CD4-positive, alpha-beta T cell (primary cell): ENCODE results near the gene SAP30L. TPM values are rescaled to one million over a fixed set of nuclear protein-coding genes. Genes with fewer than 3 reads are reported as not detected.

Experiments
- ATAC-seq: fragments of 200-7000 bp; cut with Tn5 transposase; one replicate; pipeline ENCODE4 v1.10.0; 2022; ENCODE audit warnings: mild to moderate bottlenecking; ENCODE audit not compliant: poor library complexity
- CTCF ChIA-PET: fragments of 350-600 bp; sonication (Branson Sonifier 250); formaldehyde crosslinking; loops from one replicate; lab custom pipeline; 2021; ENCODE audit warnings: antibody characterized with exemption, inconsistent platforms; lab: Charles Lee
- POLR2A ChIA-PET: fragments of 350-600 bp; sonication (Branson Sonifier 250); formaldehyde crosslinking; loops from one replicate; lab custom pipeline; 2021; ENCODE audit warnings: antibody characterized with exemption, inconsistent platforms; lab: Charles Lee
- DNase-seq, 14 experiments: peaks; one replicate each; pipeline ENCODE4 v3.0.0-alpha.2; 2013 to 2020; ENCODE audit warnings: mixed read lengths in 2 of 14
- H3K27ac ChIP-seq, 2 donors: one replicate each; pipeline versions ENCODE4 v1.5.1 to v1.7.0; 2013; ENCODE audit warnings: low read length in 2 of 2, low read depth in 1 of 2, mild to moderate bottlenecking in 1 of 2
- H3K27me3 ChIP-seq, 2 experiments: 1 replicate in 1 of 2; 2 replicates in 1 of 2; pipeline versions ENCODE4 v1.6.1 to v1.7.0; 2013; ENCODE audit warnings: low read length in 2 of 2, control low read depth in 1 of 2, mild to moderate bottlenecking in 1 of 2, moderate library complexity in 1 of 2; ENCODE audit not compliant: insufficient read depth in 2 of 2, control insufficient read depth in 1 of 2
- H3K36me3 ChIP-seq: one replicate; pipeline ENCODE4 v1.6.1; 2013; ENCODE audit warnings: low read length, control low read depth; ENCODE audit not compliant: insufficient read depth
- H3K4me1 ChIP-seq: one replicate; pipeline ENCODE4 v1.6.1; 2013; ENCODE audit warnings: low read length, control low read depth; ENCODE audit not compliant: insufficient read depth
- H3K4me3 ChIP-seq: one replicate; pipeline ENCODE4 v1.5.1; 2013; ENCODE audit warnings: mild to moderate bottlenecking, low read length, moderate library complexity
- H3K9me3 ChIP-seq, 2 experiments: 1 replicate in 1 of 2; 2 replicates in 1 of 2; pipeline versions ENCODE4 v1.6.1 to v1.7.0; 2013; ENCODE audit warnings: low read length in 2 of 2, mild to moderate bottlenecking in 2 of 2, control low read depth in 1 of 2, moderate library complexity in 1 of 2; ENCODE audit not compliant: control insufficient read depth in 1 of 2, insufficient read depth in 1 of 2
- H3K27ac Mint-ChIP-seq: one replicate; pipeline ENCODE4 v1.8.0; 2020; ENCODE audit warnings: mixed read lengths
- H3K27me3 Mint-ChIP-seq: one replicate; pipeline ENCODE4 v1.8.0; 2021; ENCODE audit warnings: mixed read lengths
- H3K36me3 Mint-ChIP-seq: one replicate; pipeline ENCODE4 v1.8.0; 2021; ENCODE audit warnings: low read depth, mixed read lengths
- H3K4me1 Mint-ChIP-seq: one replicate; pipeline ENCODE4 v1.8.0; 2021; ENCODE audit warnings: low read depth, mixed read lengths
- H3K4me3 Mint-ChIP-seq: one replicate; pipeline ENCODE4 v1.8.0; 2020; ENCODE audit warnings: mild to moderate bottlenecking, mixed read lengths
- H3K9me3 Mint-ChIP-seq: one replicate; pipeline ENCODE4 v1.8.0; 2020; ENCODE audit warnings: mixed read lengths
- CTCF ChIP-seq: fragments of 200-600 bp; IDR thresholded peaks from one replicate; pipeline ENCODE4 v1.8.0; 2022; ENCODE audit warnings: antibody characterized with exemption, mild to moderate bottlenecking
- intact Hi-C, 2 experiments: fragments of 100-400 bp; cut with DNase I in 1 of 2; cut with micrococcal nuclease in 1 of 2; formaldehyde crosslinking; loops; one replicate each; pipeline versions ENCODE4 v1.15.1 to v1.9.0; 2023 to 2025; cut with DNase I, micrococcal nuclease
- total RNA-seq, 174 experiments: library from RNA in 2 of 174; stranded (reverse) in 2 of 174; gene quantifications; one replicate each; pipeline ENCODE4 v1.2.3 and lab custom pipeline; 2021 to 2026

Gene SAP30L
- total RNA-seq, 2 experiments from 2014 or later = 32.2 to 33.6 TPM

- Mint-ChIP-seq H3K4me3 (no peak overlapping the region), H3K9me3 (no peaks in the 10 kb centered on the region), H3K27me3 (no peaks in the 10 kb centered on the region), H3K4me1 (peaks cover 28% of the 10 kb centered on the region), H3K36me3 (peaks cover 79% of the 10 kb centered on the region), H3K27ac (no peak overlapping the region)
- Histone ChIP-seq H3K27ac (no peak overlapping the region), H3K27me3 (no peaks in the 10 kb centered on the region), H3K36me3 (peaks cover 59% of the 10 kb centered on the region), H3K9me3 (no peaks in the 10 kb centered on the region), H3K4me3 (no peak overlapping the region), H3K4me1 (peaks cover 12% of the 10 kb centered on the region)
- ChIA-PET POLR2A (no interaction called here), CTCF (no interaction called here)
- TF ChIP-seq CTCF = no peak
- no peak for DNase-seq
- no peak for ATAC-seq
- intact Hi-C loops = loop anchor here in 1 of 2 experiments (10.0 kb wide), 2 partner anchors 256 to 414 kb away; partner anchors contain the start of genes CNOT8 and FAXDC2
These were observed 5.3 kb upstream of the SAP30L start for GRCh38 chr5:154440540-154440939.

GRCh38 chr5:154442801-154443200 lies 3.0 kb upstream of the SAP30L start:
- CTCF ChIA-PET = interaction anchor here (1.2 kb wide), 1 partner anchor 370 kb away, joined by 3 read pairs; no protein-coding TSS in a partner anchor
- no peak for ATAC-seq
- H3K36me3 Mint-ChIP-seq = peaks cover 72% of the 10 kb centered on the region
- no peak for DNase-seq
- H3K4me1 Mint-ChIP-seq = peaks cover 42% of the 10 kb centered on the region
- intact Hi-C loops = loop anchor here in 1 of 2 experiments (10.0 kb wide), 2 partner anchors 258 to 412 kb away; partner anchors contain the start of genes CNOT8 and FAXDC2
- TF ChIP-seq CTCF = no peak
- POLR2A ChIA-PET = no interaction called here
- H3K27ac Mint-ChIP-seq = no peak overlapping the region
- Histone ChIP-seq H3K4me3 (no peak overlapping the region), H3K9me3 (no peaks in the 10 kb centered on the region), H3K27ac (no peak overlapping the region), H3K4me1 (peaks cover 20% of the 10 kb centered on the region), H3K27me3 (no peaks in the 10 kb centered on the region), H3K36me3 (peaks cover 45% of the 10 kb centered on the region)
- no peaks in the 10 kb centered on the region for H3K9me3 Mint-ChIP-seq
- peak overlapping the region; percentile 51 for H3K4me3 Mint-ChIP-seq
- H3K27me3 Mint-ChIP-seq = no peaks in the 10 kb centered on the region

GRCh38 chr5:154444556-154445421 lies 1.0 kb upstream of the SAP30L start:
- ATAC-seq = no peak
- peaks cover 26% of the 10 kb centered on the region for H3K36me3 ChIP-seq
- intact Hi-C loops = loop anchor here (2.0 to 10.0 kb wide), 7 partner anchors 252 to 493 kb away; partner anchors contain the start of genes CNOT8 (in 2 of the 2), FAM114A2 (in 1 of the 2), FAXDC2 (in 1 of the 2) and GALNT10 (in 1 of the 2)
- H3K4me1 ChIP-seq = peaks cover 38% of the 10 kb centered on the region
- Mint-ChIP-seq H3K9me3 (no peaks in the 10 kb centered on the region), H3K4me3 (peak overlapping the region; percentile 97), H3K36me3 (peaks cover 62% of the 10 kb centered on the region), H3K4me1 (peaks cover 61% of the 10 kb centered on the region), H3K27me3 (no peaks in the 10 kb centered on the region), H3K27ac (peak overlapping the region; percentile 89)
- ChIA-PET POLR2A (interaction anchor here (1.0 kb wide), 1 partner anchor 255 kb away, joined by 6 read pairs; the partner anchor contains the start of gene GALNT10), CTCF (no interaction called here)
- peak overlapping the region; percentile 79 for H3K4me3 ChIP-seq
- H3K27me3 ChIP-seq = no peaks in the 10 kb centered on the region
- H3K9me3 ChIP-seq = no peaks in the 10 kb centered on the region
- peak in 6 of 14 experiments; percentile 1 to 39 (median 12) for DNase-seq
- no peak for TF ChIP-seq CTCF
- H3K27ac ChIP-seq = peak overlapping the region in 1 of 2 donors; percentile 73
